NCI-H82 (cell line): ENCODE data around the gene GPRC5B.

Source experiments
- DNase-seq: peaks from one replicate; lab custom pipeline; 2025; lab: John Stamatoyannopoulos, UW

The GPRC5B gene

GRCh38 chr16:19844945-19845641 is 39.6 kb downstream of the GPRC5B start:
- no peak for DNase-seq

- peak; percentile 49 for DNase-seq
Observed at GRCh38 chr16:19843371-19843770, 41.3 kb downstream of the GPRC5B start.

- peak; percentile 13 for DNase-seq
Observed at GRCh38 chr16:19842426-19843157, 42.1 kb downstream of the GPRC5B start.

GRCh38 chr16:19841184-19841583 is 43.5 kb downstream of the GPRC5B start:
- no peak for DNase-seq

- DNase-seq = peak; percentile 87
Observed at GRCh38 chr16:19840524-19841110, 44.0 kb downstream of the GPRC5B start.

- DNase-seq = peak; percentile 66
Observed at GRCh38 chr16:19837984-19838707, 46.5 kb downstream of the GPRC5B start.

- peak; percentile 93 for DNase-seq
Observed at GRCh38 chr16:19837331-19837980, 47.2 kb downstream of the GPRC5B start.

GRCh38 chr16:19835968-19836421 is 48.7 kb downstream of the GPRC5B start:
- no peak for DNase-seq

GRCh38 chr16:19835196-19835595 is 49.5 kb downstream of the GPRC5B start:
- no peak for DNase-seq

GRCh38 chr16:19833581-19833980 is 51.1 kb downstream of the GPRC5B start:
- DNase-seq = peak; percentile 8

GRCh38 chr16:19833176-19833575 is 51.5 kb downstream of the GPRC5B start:
- DNase-seq = no peak

GRCh38 chr16:19831678-19832077 is 53.0 kb downstream of the GPRC5B start:
- no peak for DNase-seq

GRCh38 chr16:19830902-19831560 is 53.6 kb downstream of the GPRC5B start:
- DNase-seq = no peak

- no peak for DNase-seq
Observed at GRCh38 chr16:19829844-19830692, 54.6 kb downstream of the GPRC5B start.

GRCh38 chr16:19824216-19824615 is 60.4 kb downstream of the GPRC5B start:
- no peak for DNase-seq

- no peak for DNase-seq
Observed at GRCh38 chr16:19823322-19823721, 61.3 kb downstream of the GPRC5B start.

GRCh38 chr16:19822533-19822932 is 62.1 kb downstream of the GPRC5B start:
- DNase-seq = no peak

- DNase-seq = no peak
Observed at GRCh38 chr16:19817875-19818274, 66.8 kb downstream of the GPRC5B start.

GRCh38 chr16:19817122-19817521 is 67.5 kb downstream of the GPRC5B start:
- DNase-seq = no peak

- no peak for DNase-seq
Observed at GRCh38 chr16:19815418-19815817, 69.2 kb downstream of the GPRC5B start.
